ENCODE data around the gene SMARCAL1. TPM values are rescaled to one million over a fixed set of nuclear protein-coding genes. Genes with fewer than 3 reads are reported as not detected.

Gene SMARCAL1
- total RNA-seq, 2 donors from 2014 or later, result 15.3 to 32.2 TPM

DNA sequence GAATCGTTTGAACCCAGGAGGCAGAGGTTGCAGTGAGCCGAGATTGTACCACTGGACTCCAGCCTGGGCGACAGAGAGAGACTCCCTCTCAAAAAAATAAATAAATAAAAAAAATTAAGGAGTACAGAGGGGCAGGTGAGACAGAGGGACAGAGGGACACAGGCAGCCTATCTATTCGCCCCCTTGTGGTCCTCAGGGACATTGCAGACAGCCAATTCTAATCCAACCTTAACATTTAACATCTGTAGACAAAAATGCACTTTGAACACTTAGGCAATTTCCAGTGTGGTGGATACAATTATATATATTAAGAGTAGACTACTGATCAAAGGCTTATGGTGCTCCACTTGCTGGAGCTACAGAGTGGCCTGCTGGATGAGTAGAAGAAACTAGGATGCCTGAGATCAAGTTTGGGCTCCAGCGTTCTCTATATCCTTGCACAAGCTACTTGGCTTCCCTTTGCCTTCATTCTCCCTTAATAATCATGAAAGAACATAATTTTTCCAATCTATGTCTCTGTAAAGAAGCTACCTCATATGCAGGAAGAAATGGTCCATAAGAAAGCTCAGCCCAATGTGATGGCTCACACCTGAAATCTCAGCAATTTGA lies 8.2 kb upstream of the SMARCAL1 start:
- WGBS, result 61% methylated on average over 5 of the region's 5 CpGs
- Histone ChIP-seq H3K27me3 (replicated peaks; ENCODE audit: insufficient read depth) (no peaks in the 10 kb centered on the region), H3K4me3 (no peak overlapping the region), H3K36me3 (no peaks in the 10 kb centered on the region), H3K27ac (no peak overlapping the region), H3K9me3 (no peaks in the 10 kb centered on the region), H3K4me1 (replicated peaks) (no peaks in the 10 kb centered on the region)
- TF ChIP-seq CTCF (IDR thresholded peaks at IDR 0.05) (peak; percentile 44 to 75 (median 64)), POLR2AphosphoS5 (IDR thresholded peaks at IDR 0.05) (no peak)
- intact Hi-C loops (cut with DNase I), result no loop called here
- no peak for DNase-seq (ENCODE audit: low spot score)

DNA sequence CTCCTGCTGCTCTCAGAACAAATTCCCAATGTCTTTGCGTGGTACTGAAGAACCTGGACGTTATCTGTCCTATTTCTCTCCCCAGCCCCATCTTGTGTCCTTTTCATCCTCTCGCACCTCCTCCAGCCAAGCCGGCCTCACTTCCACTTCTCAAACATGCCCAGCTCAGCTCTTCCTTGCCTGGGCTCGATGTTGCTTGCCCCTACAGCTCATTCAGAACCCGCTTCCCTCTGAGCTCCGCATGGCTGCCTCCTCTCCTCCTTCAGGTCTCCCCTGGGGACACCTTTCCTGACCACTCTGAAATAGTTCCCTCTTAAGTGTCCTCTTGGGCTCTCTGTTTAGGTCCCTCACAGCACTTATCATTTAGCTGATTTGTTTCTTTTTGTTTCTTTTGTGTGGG lies 6.7 kb upstream of the SMARCAL1 start:
- Histone ChIP-seq H3K27ac (no peak overlapping the region), H3K27me3 (replicated peaks; ENCODE audit: insufficient read depth) (no peaks in the 10 kb centered on the region), H3K9me3 (no peaks in the 10 kb centered on the region), H3K4me1 (replicated peaks) (no peaks in the 10 kb centered on the region), H3K36me3 (no peaks in the 10 kb centered on the region), H3K4me3 (no peak overlapping the region)
- TF ChIP-seq POLR2AphosphoS5 (IDR thresholded peaks at IDR 0.05), result no peak
- intact Hi-C loops (cut with DNase I), result no loop called here
- DNase-seq (ENCODE audit: low spot score), result no peak
- WGBS, result 63% methylated on average over 7 of the region's 7 CpGs

DNA sequence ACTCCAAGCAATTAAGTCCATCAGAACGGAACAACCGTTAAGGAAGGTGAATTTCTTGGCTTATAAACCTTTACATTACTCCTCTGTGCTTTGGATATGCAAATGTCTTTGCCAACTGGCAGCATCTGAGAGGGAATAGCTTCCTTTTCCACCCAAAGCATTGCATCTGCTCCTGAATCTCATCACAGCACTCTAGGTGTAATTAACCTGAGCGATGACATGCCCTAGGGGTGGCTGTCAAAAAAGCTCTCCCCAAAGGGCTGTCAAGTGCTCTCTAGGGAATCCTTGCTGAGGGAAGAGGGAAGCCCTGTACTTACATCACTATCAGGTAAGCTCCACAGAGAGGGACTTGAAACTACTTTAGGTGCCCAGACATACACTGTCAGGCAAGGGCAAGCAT lies 5.5 kb upstream of the SMARCAL1 start:
- Histone ChIP-seq H3K27ac (no peak overlapping the region), H3K9me3 (no peaks in the 10 kb centered on the region), H3K4me1 (replicated peaks) (no peaks in the 10 kb centered on the region), H3K4me3 (no peak overlapping the region), H3K27me3 (replicated peaks; ENCODE audit: insufficient read depth) (no peaks in the 10 kb centered on the region), H3K36me3 (no peaks in the 10 kb centered on the region)
- 29% methylated on average over 3 of the region's 3 CpGs for WGBS
- no peak for DNase-seq (ENCODE audit: low spot score)
- intact Hi-C loops (cut with DNase I), result no loop called here
- TF ChIP-seq POLR2AphosphoS5 (IDR thresholded peaks at IDR 0.05) (no peak), CTCF (IDR thresholded peaks at IDR 0.05) (no peak), POLR2A (IDR thresholded peaks at IDR 0.05) (no peak)

DNA sequence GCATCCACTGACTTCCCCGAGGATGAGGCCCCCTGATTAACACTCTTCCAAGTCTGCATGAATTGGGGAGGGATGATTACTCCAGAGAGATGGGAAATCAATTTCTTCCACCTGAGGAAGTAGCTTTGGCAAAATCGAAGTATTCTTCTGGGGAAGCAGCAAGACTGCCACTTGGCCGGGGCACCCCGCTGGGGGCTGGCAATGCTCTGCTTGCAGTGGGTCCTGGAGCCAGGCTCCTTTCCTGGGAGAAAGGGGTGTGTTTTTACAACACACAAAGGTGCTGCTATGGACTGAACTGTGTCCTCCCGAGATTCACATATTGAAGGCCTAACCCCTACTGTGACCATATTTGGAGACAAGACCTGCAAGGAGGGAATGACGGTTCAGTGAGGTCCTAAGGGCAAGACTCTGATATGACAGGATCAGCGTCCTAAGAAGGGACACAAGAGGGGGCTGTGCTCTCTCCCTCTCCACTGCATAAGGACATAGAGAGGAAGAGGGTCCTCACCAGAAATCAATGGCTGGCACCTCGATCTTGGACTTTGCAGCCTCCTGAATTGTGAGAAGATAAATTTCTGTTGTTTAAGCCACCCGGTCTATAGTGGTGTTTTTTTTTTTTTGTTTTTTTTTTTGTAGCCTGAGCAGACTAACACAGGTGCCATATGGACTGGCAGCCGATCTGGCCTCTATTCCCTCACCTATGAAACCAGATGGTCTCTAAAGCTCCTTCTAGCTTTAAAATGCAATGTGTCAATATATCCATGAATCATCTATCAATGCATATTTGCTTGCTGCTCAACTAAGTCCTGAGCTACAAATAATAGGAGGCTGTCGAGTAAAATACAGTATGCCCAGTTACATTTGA lies 3.6 kb upstream of the SMARCAL1 start:
- H3K36me3 ChIP-seq, result no peaks in the 10 kb centered on the region
- no peaks in the 10 kb centered on the region for H3K9me3 ChIP-seq
- intact Hi-C loops (cut with DNase I), result no loop called here
- H3K27me3 ChIP-seq (replicated peaks; ENCODE audit: insufficient read depth), result no peaks in the 10 kb centered on the region
- TF ChIP-seq POLR2AphosphoS5 (IDR thresholded peaks at IDR 0.05) (no peak), POLR2A (IDR thresholded peaks at IDR 0.05) (no peak), CTCF (IDR thresholded peaks at IDR 0.05) (no peak)
- H3K4me3 ChIP-seq, result no peak overlapping the region
- H3K27ac ChIP-seq, result no peak overlapping the region
- WGBS, result 61% methylated on average over 11 of the region's 11 CpGs
- no peak for DNase-seq (ENCODE audit: low spot score)
- no peaks in the 10 kb centered on the region for H3K4me1 ChIP-seq (replicated peaks)

GRCh38 chr2:216410550-216410949 lies 1.7 kb upstream of the SMARCAL1 start:
- Histone ChIP-seq H3K27ac (no peak overlapping the region), H3K36me3 (no peaks in the 10 kb centered on the region), H3K27me3 (replicated peaks; ENCODE audit: insufficient read depth) (no peaks in the 10 kb centered on the region), H3K9me3 (no peaks in the 10 kb centered on the region), H3K4me3 (no peak overlapping the region), H3K4me1 (replicated peaks) (no peaks in the 10 kb centered on the region)
- 96% methylated on average over 7 of the region's 7 CpGs for WGBS
- TF ChIP-seq POLR2A (IDR thresholded peaks at IDR 0.05) (no peak), CTCF (IDR thresholded peaks at IDR 0.05) (no peak)
- intact Hi-C loops (cut with DNase I), result loop anchor here (10.0 kb wide), 1 partner anchor 296 kb away; no protein-coding TSS in a partner anchor
- no peak for DNase-seq (ENCODE audit: low spot score)
